ENCODE data around the gene ZNF579. TPM values are rescaled to one million over a fixed set of nuclear protein-coding genes. Genes with fewer than 3 reads are reported as not detected.

The ZNF579 gene
- total and polyA plus RNA-seq, 10 of the 15 experiments (the other 5 are each of a cell fraction or from before 2014, with no cell fraction given) = 0.11 to 11.7 (median 1.5) TPM

DNA sequence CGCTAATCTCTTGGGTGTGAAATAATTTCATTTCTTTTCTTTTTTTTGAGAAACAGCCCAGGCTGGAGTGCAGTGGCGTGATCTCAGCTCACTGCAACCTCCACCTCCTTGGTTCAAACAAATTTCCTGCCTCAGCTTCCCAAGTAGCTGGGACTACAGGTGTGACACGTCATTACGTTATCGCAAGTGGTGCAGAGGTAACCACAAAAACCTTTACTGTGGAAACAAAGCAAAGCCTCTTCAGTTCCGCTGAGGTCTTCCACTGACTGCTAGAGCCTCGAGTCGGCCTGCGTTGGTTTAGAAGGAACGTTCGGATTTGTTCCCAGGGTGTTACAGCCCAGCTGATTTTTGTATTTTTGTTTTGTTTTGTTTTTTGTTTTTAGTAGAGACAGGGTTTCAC lies 45.7 kb upstream of the ZNF579 start (continued):
- TF ChIP-seq NKRF (conservative IDR thresholded peaks at IDR 0.05) = no peak
- TF ChIP-seq, protein P1, sequence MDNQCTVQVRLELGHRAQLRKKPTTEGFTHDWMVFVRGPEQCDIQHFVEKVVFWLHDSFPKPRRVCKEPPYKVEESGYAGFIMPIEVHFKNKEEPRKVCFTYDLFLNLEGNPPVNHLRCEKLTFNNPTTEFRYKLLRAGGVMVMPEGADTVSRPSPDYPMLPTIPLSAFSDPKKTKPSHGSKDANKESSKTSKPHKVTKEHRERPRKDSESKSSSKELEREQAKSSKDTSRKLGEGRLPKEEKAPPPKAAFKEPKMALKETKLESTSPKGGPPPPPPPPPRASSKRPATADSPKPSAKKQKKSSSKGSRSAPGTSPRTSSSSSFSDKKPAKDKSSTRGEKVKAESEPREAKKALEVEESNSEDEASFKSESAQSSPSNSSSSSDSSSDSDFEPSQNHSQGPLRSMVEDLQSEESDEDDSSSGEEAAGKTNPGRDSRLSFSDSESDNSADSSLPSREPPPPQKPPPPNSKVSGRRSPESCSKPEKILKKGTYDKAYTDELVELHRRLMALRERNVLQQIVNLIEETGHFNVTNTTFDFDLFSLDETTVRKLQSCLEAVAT (IDR thresholded peaks at IDR 0.05) = peak; percentile 25; the same call in 1 of the 2 replicates
- TF ChIP-seq RAD21 (IDR thresholded peaks at IDR 0.05; ENCODE audit: insufficient read depth, low read depth, low read length) = no peak
- peak; percentile 81 for TF ChIP-seq IKZF1 (conservative IDR thresholded peaks at IDR 0.05)
- TF ChIP-seq MTA3 (IDR thresholded peaks at IDR 0.05; ENCODE audit: borderline replicate concordance, low read length) = no peak
- TF ChIP-seq, protein P2, sequence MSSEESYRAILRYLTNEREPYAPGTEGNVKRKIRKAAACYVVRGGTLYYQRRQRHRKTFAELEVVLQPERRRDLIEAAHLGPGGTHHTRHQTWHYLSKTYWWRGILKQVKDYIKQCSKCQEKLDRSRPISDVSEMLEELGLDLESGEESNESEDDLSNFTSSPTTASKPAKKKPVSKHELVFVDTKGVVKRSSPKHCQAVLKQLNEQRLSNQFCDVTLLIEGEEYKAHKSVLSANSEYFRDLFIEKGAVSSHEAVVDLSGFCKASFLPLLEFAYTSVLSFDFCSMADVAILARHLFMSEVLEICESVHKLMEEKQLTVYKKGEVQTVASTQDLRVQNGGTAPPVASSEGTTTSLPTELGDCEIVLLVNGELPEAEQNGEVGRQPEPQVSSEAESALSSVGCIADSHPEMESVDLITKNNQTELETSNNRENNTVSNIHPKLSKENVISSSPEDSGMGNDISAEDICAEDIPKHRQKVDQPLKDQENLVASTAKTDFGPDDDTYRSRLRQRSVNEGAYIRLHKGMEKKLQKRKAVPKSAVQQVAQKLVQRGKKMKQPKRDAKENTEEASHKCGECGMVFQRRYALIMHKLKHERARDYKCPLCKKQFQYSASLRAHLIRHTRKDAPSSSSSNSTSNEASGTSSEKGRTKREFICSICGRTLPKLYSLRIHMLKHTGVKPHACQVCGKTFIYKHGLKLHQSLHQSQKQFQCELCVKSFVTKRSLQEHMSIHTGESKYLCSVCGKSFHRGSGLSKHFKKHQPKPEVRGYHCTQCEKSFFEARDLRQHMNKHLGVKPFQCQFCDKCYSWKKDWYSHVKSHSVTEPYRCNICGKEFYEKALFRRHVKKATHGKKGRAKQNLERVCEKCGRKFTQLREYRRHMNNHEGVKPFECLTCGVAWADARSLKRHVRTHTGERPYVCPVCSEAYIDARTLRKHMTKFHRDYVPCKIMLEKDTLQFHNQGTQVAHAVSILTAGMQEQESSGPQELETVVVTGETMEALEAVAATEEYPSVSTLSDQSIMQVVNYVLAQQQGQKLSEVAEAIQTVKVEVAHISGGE (CRISPR knock-in tag; IDR thresholded peaks at IDR 0.05) = peak; percentile 64
- TF ChIP-seq, protein P3, sequence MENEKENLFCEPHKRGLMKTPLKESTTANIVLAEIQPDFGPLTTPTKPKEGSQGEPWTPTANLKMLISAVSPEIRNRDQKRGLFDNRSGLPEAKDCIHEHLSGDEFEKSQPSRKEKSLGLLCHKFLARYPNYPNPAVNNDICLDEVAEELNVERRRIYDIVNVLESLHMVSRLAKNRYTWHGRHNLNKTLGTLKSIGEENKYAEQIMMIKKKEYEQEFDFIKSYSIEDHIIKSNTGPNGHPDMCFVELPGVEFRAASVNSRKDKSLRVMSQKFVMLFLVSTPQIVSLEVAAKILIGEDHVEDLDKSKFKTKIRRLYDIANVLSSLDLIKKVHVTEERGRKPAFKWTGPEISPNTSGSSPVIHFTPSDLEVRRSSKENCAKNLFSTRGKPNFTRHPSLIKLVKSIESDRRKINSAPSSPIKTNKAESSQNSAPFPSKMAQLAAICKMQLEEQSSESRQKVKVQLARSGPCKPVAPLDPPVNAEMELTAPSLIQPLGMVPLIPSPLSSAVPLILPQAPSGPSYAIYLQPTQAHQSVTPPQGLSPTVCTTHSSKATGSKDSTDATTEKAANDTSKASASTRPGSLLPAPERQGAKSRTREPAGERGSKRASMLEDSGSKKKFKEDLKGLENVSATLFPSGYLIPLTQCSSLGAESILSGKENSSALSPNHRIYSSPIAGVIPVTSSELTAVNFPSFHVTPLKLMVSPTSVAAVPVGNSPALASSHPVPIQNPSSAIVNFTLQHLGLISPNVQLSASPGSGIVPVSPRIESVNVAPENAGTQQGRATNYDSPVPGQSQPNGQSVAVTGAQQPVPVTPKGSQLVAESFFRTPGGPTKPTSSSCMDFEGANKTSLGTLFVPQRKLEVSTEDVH (IDR thresholded peaks at IDR 0.05; ENCODE audit: low read depth, partially characterized antibody) = no peak
- no peak for TF ChIP-seq ZBTB33 (IDR thresholded peaks at IDR 0.05)
- peak; percentile 95 for TF ChIP-seq RUNX3 (IDR thresholded peaks at IDR 0.05; ENCODE audit: low read length)
- TF ChIP-seq CUX1 (IDR thresholded peaks at IDR 0.05; ENCODE audit: insufficient replicate concordance, low read depth, low read length) = no peak
- no peak for TF ChIP-seq HDAC2 (IDR thresholded peaks at IDR 0.05)
- TF ChIP-seq IKZF2 (IDR thresholded peaks at IDR 0.05) = peak; percentile 81 to 85
- 0 out of 2 replicates have a peak, but pooled peaks have one; percentile 53 for TF ChIP-seq DPF2 (IDR thresholded peaks at IDR 0.05)
